ENCODE measurements around the gene DNAH14. TPM values are rescaled to one million over a fixed set of nuclear protein-coding genes. Genes with fewer than 3 reads are reported as not detected.

DNAH14 gene
- total RNA-seq, 1 experiment from 2014 or later, result 33.2 TPM

DNA sequence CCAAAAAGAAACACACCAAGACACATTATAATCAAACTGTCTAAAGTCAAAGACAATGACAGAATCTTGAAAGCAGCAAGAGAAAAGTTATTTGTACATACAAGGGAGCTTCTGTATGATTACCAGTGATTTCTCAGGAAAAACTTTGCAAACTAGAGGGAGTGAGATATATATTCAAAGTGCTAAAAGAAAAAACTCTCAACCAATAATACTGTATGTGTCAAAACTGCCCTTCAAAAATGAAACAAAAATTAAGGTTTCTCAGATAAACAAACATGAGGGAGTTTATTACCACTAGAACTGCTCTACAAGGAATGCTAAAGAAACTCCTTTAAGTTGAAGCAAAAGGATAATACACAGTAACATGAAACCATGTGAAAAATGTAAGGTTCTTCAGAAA lies 418.9 kb downstream of the DNAH14 start:
- no peaks in the 10 kb centered on the region for H3K9me2 ChIP-seq (ENCODE audit: insufficient read depth)
- no peak overlapping the region for H2AFZ ChIP-seq (ENCODE audit: low read depth, low read length, poor library complexity, severe bottlenecking)
- H3K79me2 ChIP-seq (ENCODE audit: insufficient read depth, low read length), result no peaks in the 10 kb centered on the region
- DNase-seq (ENCODE audit: low read depth, low spot score) (no peak), ATAC-seq (no peak)
- intact Hi-C loops (cut with micrococcal nuclease), result loop anchor here (10.0 kb wide), 1 partner anchor 834 kb away; no protein-coding TSS in a partner anchor
- no peaks in the 10 kb centered on the region for H3K27me3 ChIP-seq (ENCODE audit: insufficient read depth, low read length)
- RAD21 ChIA-PET (ENCODE audit: low non-redundant PET in 1 of 2, low total read pairs in 2 of 2, uncharacterized antibody in 2 of 2, unreplicated experiment in 2 of 2), result no interaction called here
- H3K27ac ChIP-seq (ENCODE audit: low read depth, low read length), result no peak overlapping the region
- no peaks in the 10 kb centered on the region for H3K36me3 ChIP-seq (ENCODE audit: control insufficient read depth in 1 of 2, insufficient read depth in 2 of 2, low read length in 2 of 2)
- no TSS peak for BruUV-seq (replicated peaks)
- CTCF ChIA-PET, result no interaction called here
- H3K9me3 ChIP-seq (ENCODE audit: control insufficient read depth in 1 of 2, insufficient read depth in 1 of 2, low read depth in 1 of 2, low read length in 2 of 2), result no peaks in the 10 kb centered on the region
- POLR2A ChIA-PET, result no interaction called here
- H3K4me2 ChIP-seq (ENCODE audit: low read length), result no peak overlapping the region
- TF ChIP-seq EZH2 (IDR thresholded peaks at IDR 0.05) (no peak), YY1 (IDR thresholded peaks at IDR 0.05; ENCODE audit: extremely low read depth, insufficient replicate concordance, low read depth, low read length) (no peak), POLR2AphosphoS5 (IDR thresholded peaks at IDR 0.05; ENCODE audit: low read depth, low read length) (no peak), JUND (IDR thresholded peaks at IDR 0.05) (no peak), POLR2A (IDR thresholded peaks at IDR 0.05; ENCODE audit: borderline replicate concordance, extremely low read depth, insufficient read depth, insufficient read length) (no peak), ELF1 (IDR thresholded peaks at IDR 0.05; ENCODE audit: borderline replicate concordance, low read depth) (no peak), EGR1 (IDR thresholded peaks at IDR 0.05; ENCODE audit: low read depth) (no peak), EZH2phosphoT487 (IDR thresholded peaks at IDR 0.05; ENCODE audit: borderline replicate concordance) (no peak), SRF (IDR thresholded peaks at IDR 0.05; ENCODE audit: low read depth) (no peak), SP1 (IDR thresholded peaks at IDR 0.05; ENCODE audit: low read depth) (no peak), RAD21 (IDR thresholded peaks at IDR 0.05; ENCODE audit: low read depth) (no peak), CEBPB (IDR thresholded peaks at IDR 0.05; ENCODE audit: low read depth) (no peak), ZFX (IDR thresholded peaks at IDR 0.05) (no peak)
- TF ChIP-seq, protein P1, sequence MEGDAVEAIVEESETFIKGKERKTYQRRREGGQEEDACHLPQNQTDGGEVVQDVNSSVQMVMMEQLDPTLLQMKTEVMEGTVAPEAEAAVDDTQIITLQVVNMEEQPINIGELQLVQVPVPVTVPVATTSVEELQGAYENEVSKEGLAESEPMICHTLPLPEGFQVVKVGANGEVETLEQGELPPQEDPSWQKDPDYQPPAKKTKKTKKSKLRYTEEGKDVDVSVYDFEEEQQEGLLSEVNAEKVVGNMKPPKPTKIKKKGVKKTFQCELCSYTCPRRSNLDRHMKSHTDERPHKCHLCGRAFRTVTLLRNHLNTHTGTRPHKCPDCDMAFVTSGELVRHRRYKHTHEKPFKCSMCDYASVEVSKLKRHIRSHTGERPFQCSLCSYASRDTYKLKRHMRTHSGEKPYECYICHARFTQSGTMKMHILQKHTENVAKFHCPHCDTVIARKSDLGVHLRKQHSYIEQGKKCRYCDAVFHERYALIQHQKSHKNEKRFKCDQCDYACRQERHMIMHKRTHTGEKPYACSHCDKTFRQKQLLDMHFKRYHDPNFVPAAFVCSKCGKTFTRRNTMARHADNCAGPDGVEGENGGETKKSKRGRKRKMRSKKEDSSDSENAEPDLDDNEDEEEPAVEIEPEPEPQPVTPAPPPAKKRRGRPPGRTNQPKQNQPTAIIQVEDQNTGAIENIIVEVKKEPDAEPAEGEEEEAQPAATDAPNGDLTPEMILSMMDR (IDR thresholded peaks at IDR 0.05 in 2 of 3, conservative IDR thresholded peaks at IDR 0.05 in 1 of 3; ENCODE audit: borderline replicate concordance in 1 of 3, insufficient read depth in 1 of 3, low read depth in 2 of 3, low read length in 2 of 3), result no peak
- TF ChIP-seq, protein P2, sequence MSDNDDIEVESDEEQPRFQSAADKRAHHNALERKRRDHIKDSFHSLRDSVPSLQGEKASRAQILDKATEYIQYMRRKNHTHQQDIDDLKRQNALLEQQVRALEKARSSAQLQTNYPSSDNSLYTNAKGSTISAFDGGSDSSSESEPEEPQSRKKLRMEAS (IDR thresholded peaks at IDR 0.05), result no peak
- TF ChIP-seq, protein P3, sequence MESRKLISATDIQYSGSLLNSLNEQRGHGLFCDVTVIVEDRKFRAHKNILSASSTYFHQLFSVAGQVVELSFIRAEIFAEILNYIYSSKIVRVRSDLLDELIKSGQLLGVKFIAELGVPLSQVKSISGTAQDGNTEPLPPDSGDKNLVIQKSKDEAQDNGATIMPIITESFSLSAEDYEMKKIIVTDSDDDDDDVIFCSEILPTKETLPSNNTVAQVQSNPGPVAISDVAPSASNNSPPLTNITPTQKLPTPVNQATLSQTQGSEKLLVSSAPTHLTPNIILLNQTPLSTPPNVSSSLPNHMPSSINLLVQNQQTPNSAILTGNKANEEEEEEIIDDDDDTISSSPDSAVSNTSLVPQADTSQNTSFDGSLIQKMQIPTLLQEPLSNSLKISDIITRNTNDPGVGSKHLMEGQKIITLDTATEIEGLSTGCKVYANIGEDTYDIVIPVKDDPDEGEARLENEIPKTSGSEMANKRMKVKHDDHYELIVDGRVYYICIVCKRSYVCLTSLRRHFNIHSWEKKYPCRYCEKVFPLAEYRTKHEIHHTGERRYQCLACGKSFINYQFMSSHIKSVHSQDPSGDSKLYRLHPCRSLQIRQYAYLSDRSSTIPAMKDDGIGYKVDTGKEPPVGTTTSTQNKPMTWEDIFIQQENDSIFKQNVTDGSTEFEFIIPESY (IDR thresholded peaks at IDR 0.05; ENCODE audit: extremely low read depth, insufficient replicate concordance, low read length), result no peak
- H3K9ac ChIP-seq (ENCODE audit: low read length), result no peak overlapping the region
- H4K20me1 ChIP-seq (ENCODE audit: insufficient read depth), result no peaks in the 10 kb centered on the region
- no peaks in the 10 kb centered on the region for H3K4me1 ChIP-seq (ENCODE audit: control insufficient read depth in 1 of 2, insufficient read depth in 2 of 2, low read length in 2 of 2)
- H3K4me3 ChIP-seq (replicated peaks in 1 of 2; ENCODE audit: low read depth in 1 of 2, low read length in 2 of 2), result no peak overlapping the region
